ENCODE measurements around the gene BOC. TPM values are rescaled to one million over a fixed set of nuclear protein-coding genes. Genes with fewer than 3 reads are reported as not detected.

Gene BOC
- total and polyA plus RNA-seq, 2 donors (not counting 3 experiments of a cell fraction or from before 2014, with no cell fraction given): 0.07 TPM; not detected in 1

- FAIRE-seq (no peak), DNase-seq (ENCODE audit: low read depth, low spot score) (no peak)
- Histone ChIP-seq H3K79me2 (ENCODE audit: control insufficient read depth, insufficient read depth, low read length) (no peaks in the 10 kb centered on the region), H3K4me1 (ENCODE audit: control insufficient read depth, extremely low read depth, insufficient read depth, low read length) (no peaks in the 10 kb centered on the region), H3K27ac (ENCODE audit: insufficient read depth, low read depth, low read length) (no peak overlapping the region), H3K4me2 (ENCODE audit: insufficient read depth, low read length) (no peak overlapping the region), H3K9ac (replicated peaks; ENCODE audit: extremely low read depth, insufficient read depth, low read length) (no peak overlapping the region), H3K27me3 (ENCODE audit: control insufficient read depth in 2 of 2, insufficient read depth in 2 of 2, low read length in 2 of 2) (no peaks in the 10 kb centered on the region), H4K20me1 (replicated peaks; ENCODE audit: control insufficient read depth, extremely low read depth, insufficient read depth, low read length) (no peaks in the 10 kb centered on the region), H3K36me3 (ENCODE audit: control insufficient read depth in 2 of 2, extremely low read depth in 1 of 2, insufficient read depth in 2 of 2, low read length in 2 of 2) (no peaks in the 10 kb centered on the region), H3K4me3 (replicated peaks in 1 of 3; ENCODE audit: insufficient read depth in 1 of 3, low read depth in 1 of 3, low read length in 3 of 3) (no peak overlapping the region), H3K9me3 (replicated peaks; ENCODE audit: control insufficient read depth, insufficient read depth, low read length) (no peaks in the 10 kb centered on the region), H3K9me1 (replicated peaks; ENCODE audit: control insufficient read depth, extremely low read depth, insufficient read depth, low read length) (no peaks in the 10 kb centered on the region), H2AFZ (ENCODE audit: low read depth, low read length) (no peak overlapping the region)
- POLR2A ChIA-PET: no interaction called here
- CTCF ChIA-PET: interaction anchor here (1.2 to 2.0 kb wide), 2 partner anchors 285 to 336 kb away, joined by 3 to 4 read pairs; no protein-coding TSS in a partner anchor
- dilution Hi-C loops (cut with MboI; ENCODE audit: extremely low pct_ligation_motif_present, low sequenced_read_pairs): no loop called here
- BruUV-seq (replicated peaks): no TSS peak
- TF ChIP-seq GATA2 (IDR thresholded peaks at IDR 0.05; ENCODE audit: insufficient read depth, insufficient read length, low read depth, low read length) (no peak), FOS (IDR thresholded peaks at IDR 0.05; ENCODE audit: borderline replicate concordance, insufficient read depth, low read length) (no peak), EZH2 (IDR thresholded peaks at IDR 0.05; ENCODE audit: borderline replicate concordance, low read depth, low read length, severe bottlenecking) (no peak), JUN (IDR thresholded peaks at IDR 0.05; ENCODE audit: borderline replicate concordance, insufficient read depth, insufficient read length, low read depth) (no peak), CTCF (IDR thresholded peaks at IDR 0.05; ENCODE audit: extremely low read depth in 1 of 2, insufficient read depth in 1 of 2, low read depth in 1 of 2, low read length in 2 of 2) (no peak), MYC (IDR thresholded peaks at IDR 0.05; ENCODE audit: low read depth, low read length) (no peak), POLR2A (IDR thresholded peaks at IDR 0.05; ENCODE audit: low read depth, low read length) (no peak), POLR2AphosphoS5 (IDR thresholded peaks at IDR 0.05; ENCODE audit: insufficient read depth, low read depth, low read length) (no peak)
- TF ChIP-seq, protein P1, sequence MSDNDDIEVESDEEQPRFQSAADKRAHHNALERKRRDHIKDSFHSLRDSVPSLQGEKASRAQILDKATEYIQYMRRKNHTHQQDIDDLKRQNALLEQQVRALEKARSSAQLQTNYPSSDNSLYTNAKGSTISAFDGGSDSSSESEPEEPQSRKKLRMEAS (IDR thresholded peaks at IDR 0.05; ENCODE audit: insufficient read depth, insufficient read length): no peak
- intact Hi-C loops (cut with micrococcal nuclease): no loop called here
Measured at GRCh38 chr3:113292933-113293332, 81.6 kb downstream of the BOC start.

Measured in endothelial cell of umbilical vein (primary cell).